Medulla oblongata (tissue), 1 donor: ENCODE results near the gene TMEM86B.

ENCODE experiments used
- DNase-seq: peaks from one replicate; pipeline ENCODE4 v3.0.0-alpha.2; 2015; ENCODE audit errors: extremely low spot score

Gene TMEM86B

DNA sequence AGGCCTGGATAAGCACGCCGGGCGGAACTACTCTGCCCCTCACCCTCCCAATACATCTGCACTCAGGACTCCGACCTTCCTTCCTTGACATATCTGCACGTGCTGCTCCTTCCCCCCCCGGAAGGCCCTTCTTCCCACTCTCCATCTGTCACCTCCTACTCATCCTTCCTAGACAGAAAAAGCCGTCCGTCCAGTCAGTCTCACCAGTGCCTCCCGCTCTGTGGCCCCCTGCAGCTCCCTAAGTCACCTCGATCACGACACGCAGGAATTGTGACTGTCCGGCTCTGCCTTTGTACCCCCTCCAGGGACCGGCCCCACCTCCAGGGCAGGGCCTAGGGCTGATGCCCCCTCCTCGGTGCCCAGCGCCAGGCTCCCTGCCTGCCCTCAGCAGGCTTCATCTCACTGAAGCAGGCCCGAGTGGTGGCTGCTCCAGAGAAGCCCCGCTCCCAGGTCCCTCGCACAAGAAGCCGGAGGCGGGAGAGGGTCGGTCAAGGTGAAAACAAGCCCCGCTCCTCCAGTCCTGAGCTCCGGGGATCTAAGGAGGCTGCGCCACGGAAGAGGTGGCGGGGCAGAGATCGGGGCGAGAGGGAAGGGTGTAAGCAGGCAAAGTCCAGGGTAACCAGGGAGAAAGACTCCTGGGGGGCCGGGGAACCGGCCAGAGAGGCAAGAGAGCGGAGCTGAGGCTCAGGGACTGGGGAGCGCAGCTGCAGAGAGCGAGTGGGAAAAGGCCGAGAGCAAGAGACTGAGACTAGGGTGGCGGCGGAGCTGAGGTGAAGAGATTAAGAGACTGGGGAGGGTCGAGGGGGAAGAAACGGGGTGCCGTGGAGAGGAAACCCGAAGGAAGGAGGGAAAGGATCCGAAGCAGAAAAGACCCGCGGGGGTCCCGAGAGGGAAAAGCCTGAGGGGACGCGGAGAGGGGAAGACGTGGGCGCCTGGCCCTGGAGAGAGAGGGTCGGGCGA is 29.2 kb upstream of the TMEM86B start:
- DNase-seq = peak; percentile 2

DNA sequence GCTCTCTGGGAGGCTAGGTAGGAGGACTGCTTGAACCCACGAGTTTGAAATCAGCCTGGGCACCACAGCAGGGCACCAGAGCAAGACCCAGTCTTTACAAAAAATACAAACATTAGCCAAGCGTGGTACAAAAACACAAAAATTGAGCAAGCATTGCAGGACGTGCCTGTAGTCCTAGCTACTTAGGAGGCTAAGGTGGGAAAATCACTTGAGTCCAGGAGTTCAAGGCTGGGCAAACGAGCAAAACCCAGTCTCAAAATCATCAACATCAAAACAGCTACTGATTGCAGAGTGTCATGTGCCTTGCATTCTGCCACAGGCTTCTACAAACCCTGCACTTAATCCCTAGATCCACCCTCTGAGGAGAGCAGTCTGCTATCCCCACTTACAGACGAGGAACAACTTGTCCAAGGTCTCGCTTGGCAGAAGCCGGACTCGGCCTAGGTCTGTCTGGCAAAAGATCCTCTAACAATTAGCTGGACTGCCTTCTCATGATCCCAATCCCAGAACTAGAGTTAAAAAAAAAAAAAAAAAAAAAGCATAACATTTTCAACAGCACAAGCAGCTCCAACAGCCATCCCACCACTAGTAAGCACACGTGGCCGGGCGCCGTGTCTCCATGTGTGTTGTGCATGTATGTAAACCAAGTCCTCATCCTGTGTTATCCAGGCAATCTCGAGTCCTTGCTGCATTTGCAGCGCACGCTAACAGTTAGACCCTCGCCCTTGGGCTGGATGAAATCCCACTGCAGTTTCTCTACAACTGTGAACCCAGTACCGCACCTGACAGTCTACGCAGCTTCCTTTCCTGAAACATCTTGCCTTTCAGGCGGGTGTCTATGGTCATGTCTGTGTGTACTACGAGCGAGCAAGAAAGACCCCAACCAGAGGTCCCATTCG is 28.2 kb upstream of the TMEM86B start:
- DNase-seq = peak; percentile 2

DNA sequence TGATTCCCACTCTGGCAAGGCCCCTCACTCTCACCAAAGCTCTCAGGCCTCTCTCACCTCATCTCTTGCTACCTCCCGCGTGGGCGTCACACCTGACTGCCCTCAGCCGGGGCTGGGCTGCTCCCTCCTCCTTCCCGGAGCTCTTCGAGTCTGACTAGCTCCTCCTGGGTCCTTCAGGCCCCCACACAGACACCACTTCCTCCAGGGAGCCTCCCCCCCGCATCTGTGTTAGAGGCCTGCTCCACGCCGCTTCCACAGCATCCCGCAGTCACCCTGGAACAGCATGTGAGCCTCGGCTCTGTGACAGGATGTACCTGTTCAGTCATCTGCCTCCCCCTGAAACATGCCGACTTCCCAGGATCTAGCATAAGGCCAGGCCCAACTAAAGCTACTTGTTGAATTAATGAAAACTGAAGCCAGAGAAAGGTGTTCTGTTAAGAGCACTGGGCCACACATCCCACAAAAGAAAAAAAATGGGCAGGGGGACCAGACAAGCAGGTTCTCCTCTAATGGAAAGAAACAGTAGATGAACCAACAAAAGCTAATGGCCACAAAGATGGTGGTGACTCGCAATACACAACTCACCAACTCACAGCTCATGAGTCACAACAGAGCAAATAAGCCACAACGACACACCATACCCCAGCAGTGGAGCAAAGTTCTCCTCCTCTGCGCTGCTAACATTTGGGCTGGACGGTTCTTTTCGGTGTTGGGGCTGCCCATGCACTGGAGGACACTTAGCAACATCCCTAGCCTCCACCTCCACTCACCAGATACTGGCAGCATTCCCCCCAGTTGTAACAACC is 27.3 kb upstream of the TMEM86B start:
- no peak for DNase-seq

GRCh38 chr19:55254625-55254977 is 26.0 kb upstream of the TMEM86B start:
- DNase-seq = peak; percentile 3

DNA sequence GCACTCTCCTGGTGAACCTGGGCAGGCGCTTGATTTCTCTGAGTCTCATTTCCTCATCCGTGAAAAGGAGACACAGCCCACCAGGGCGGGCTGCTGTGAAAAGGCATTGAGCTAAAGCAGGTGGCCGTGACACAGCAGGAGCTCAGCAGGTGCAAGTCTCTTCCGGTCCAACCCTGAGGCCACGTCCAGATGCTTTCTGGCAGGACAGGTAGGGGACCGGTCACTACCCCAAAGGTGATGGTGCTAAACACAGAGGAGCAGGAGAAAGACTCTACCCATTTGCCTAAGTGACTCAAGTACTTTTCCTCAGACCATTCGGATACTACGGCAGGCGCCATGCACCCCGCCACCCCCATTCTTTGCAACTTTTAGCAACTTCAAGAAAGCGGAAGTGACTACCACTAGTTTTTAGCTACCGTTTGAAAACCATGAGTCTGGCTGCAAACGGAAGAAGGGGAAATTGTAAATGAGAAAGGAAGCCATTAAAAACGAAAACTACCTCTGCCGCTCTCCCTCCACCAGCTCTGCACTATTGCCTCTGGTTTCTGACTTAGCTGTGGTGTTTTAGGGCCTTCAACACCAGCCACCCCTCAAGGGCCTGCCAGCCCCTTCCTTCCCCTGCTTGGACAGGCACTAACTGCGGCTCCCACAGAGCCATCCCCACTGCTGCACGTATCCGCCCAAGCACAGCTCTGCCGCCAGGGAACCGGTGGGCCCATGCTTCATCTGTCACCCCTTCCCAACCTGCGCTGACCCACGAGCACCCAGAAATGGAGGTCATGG is 25.5 kb upstream of the TMEM86B start:
- peak; percentile 37 for DNase-seq

- DNase-seq = no peak
Measured at GRCh38 chr19:55252760-55253663, 24.4 kb upstream of the TMEM86B start.

DNA sequence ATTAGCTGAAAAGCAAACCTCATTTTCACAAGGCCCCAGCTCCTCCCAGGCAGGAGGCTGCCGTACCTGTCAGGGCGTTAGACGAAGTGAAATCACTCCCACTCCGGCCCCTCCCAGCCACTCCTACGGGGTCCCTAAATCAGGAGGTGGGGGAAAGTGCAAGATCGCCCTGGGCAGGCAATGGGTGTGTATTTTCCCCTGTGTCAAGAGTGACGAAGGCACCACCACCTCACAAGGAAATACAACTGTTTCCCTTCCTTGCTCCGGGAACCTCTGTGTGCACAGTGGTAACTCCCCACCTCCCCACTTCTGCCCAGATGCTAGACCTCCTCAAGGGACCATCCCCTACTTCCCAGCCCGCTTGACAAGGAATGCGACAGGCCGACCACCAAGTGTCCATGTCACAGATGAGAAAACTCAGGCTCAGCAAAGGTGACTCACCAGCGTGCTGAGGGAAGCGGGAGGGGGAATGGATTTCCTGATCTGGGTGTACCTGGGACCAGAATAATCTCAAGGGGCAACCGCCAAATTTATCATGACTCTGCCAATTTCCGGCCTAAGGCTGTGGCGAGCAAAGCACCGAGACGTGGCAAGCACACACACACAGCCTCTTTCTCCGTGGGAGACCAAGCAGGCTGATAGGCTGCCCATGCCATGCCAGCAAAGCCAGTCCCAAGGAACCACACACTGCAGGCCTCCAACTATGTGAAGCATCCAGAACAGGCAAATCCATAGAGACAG is 22.9 kb upstream of the TMEM86B start:
- no peak for DNase-seq

GRCh38 chr19:55250262-55251036 is 21.9 kb upstream of the TMEM86B start:
- DNase-seq = no peak

- DNase-seq = no peak
Measured at GRCh38 chr19:55249841-55250240, 21.3 kb upstream of the TMEM86B start.

DNA sequence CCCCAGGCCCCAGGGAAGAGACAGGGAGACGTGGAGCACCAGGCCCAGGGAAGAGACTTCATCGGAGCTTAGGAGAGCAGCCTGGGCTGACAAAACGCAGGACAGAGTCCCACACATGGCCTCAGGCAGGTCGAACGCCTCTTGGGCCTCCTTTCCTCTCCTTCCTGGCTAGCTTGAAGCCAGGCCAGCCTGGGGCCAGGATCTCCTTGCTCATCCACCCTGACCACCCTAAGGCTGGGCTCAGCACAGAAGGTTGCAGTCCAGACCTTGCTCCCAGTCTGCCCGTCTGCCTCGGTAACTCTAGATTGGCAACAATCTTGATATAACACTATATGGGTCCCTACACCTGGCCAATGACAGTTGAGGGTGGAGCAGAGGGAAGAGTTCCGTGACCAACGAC is 20.1 kb upstream of the TMEM86B start:
- no peak for DNase-seq

DNA sequence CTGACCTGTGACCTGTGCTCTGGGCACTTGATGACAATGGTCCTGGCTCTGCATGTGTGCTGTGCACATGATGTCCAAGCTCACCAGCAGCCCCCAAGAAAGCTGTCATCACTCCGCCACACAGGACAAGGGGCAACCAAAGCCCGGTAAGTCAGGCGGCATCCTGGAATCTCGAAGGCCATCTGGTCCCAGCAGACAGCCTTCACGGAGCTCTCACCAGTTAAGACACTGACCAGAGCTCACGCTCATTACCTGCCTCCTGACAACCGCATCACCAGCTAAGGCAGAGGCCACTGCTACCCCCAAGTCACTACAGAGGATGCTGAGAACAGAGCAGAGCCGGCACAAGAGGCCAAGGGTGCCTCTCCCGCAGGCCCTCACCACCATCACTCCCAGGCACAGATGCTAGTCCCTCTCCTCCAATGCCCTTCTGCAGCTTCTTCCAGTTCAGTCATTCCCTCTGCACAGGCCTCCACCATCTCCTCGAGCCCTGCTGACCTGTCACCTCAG is 19.7 kb upstream of the TMEM86B start:
- no peak for DNase-seq

DNA sequence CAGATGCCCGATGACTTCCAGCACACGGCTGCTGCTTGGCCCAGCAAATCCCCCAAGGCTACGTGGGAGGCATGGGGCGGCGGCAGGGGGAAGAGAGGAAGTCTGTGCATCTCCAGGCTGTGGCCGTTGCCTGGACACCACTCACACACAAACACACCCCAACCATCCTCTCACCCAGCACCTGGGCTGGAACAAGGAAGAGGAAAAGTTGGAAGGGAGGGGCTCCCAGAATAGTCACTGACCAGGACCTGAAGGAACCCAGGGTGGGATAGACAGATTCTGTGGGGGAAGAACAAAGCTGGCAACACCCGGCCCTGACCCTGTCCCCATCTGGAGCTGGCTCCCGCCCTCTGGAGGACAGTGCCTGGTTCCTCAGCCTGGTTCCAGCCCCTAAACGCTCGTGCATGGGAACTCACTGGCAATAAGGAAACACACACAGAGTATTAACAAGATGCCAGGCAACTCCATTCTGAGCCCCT is 19.1 kb upstream of the TMEM86B start:
- no peak for DNase-seq

GRCh38 chr19:55246462-55247451 is 18.2 kb upstream of the TMEM86B start:
- no peak for DNase-seq

GRCh38 chr19:55245236-55245904 is 16.8 kb upstream of the TMEM86B start:
- DNase-seq = no peak

- DNase-seq = no peak
Measured at GRCh38 chr19:55244004-55244680, 15.6 kb upstream of the TMEM86B start.

DNA sequence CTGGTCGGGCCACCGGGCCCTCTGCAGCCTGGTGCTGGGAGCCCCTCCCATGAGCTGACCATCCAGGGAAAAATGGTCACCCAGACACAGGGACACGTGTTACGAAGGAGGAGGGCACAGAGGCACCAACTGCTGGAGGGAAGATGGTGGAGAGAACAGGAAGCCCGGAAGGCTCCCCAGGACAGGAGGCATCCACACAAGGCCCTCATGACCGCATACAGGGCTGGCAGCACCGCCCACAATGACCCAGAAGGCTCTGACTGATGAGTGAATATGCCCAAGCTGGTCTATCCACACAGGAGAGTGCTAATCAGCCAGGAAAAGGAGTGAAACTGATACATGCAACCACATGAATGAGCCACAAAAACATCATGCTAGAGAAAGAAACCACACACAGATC is 14.0 kb upstream of the TMEM86B start:
- no peak for DNase-seq
